Choroid plexus epithelial cell (primary cell): ENCODE measurements around the gene OGDH.

Experiments used
- DNase-seq: peaks from one replicate; pipeline ENCODE4 v3.0.0-alpha.2; 2010; ENCODE audit warnings: low read depth
- H3K4me3 ChIP-seq: 2 replicates; pipeline ENCODE4 v1.5.1; 2011; ENCODE audit warnings: low read depth, mild to moderate bottlenecking, control low read depth, low read length, moderate library complexity
- TF ChIP-seq, protein P1 (sequence below): conservative IDR thresholded peaks from 2 replicates; pipeline ENCODE4 v1.5.1; 2011; ENCODE audit warnings: low read depth, mild to moderate bottlenecking, control low read depth, inconsistent platforms, low read length, moderate library complexity

The OGDH gene

DNA sequence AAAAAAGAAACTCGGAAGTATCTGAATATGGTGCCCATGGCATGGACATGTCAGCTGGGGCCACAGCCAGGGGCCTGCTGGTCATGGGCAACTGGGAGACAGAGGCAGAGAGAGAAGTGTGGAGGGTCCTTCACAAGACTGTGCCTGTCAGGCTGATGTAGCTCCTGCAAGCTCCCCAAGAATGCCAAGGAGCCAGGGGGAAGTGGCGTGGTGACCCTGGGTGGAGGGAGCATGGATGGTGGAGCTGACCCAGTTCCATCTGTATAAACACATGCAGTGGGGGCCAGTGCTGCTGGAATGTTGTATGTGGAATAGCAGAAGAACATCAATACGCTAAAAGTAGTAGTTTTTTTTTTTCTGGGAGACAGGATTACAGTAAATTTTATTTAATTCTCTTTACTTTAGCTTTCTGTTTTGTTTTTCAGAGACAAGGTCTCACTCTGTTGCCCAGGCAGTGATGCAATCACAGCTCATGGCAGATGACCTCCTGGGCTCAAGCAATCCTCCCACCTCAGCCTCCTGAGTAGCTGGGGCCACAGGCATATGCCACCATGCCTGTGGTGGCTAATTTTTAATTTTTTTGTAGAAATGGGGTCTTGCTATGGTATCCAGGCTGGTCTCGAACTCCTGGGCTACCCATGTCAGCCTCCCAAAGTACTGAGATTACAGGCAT lies 131.8 kb downstream of the OGDH start:
- H3K4me3 ChIP-seq, result no peak overlapping the region
- DNase-seq, result peak; percentile 41
- TF ChIP-seq, protein P1, sequence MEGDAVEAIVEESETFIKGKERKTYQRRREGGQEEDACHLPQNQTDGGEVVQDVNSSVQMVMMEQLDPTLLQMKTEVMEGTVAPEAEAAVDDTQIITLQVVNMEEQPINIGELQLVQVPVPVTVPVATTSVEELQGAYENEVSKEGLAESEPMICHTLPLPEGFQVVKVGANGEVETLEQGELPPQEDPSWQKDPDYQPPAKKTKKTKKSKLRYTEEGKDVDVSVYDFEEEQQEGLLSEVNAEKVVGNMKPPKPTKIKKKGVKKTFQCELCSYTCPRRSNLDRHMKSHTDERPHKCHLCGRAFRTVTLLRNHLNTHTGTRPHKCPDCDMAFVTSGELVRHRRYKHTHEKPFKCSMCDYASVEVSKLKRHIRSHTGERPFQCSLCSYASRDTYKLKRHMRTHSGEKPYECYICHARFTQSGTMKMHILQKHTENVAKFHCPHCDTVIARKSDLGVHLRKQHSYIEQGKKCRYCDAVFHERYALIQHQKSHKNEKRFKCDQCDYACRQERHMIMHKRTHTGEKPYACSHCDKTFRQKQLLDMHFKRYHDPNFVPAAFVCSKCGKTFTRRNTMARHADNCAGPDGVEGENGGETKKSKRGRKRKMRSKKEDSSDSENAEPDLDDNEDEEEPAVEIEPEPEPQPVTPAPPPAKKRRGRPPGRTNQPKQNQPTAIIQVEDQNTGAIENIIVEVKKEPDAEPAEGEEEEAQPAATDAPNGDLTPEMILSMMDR, result no peak

DNA sequence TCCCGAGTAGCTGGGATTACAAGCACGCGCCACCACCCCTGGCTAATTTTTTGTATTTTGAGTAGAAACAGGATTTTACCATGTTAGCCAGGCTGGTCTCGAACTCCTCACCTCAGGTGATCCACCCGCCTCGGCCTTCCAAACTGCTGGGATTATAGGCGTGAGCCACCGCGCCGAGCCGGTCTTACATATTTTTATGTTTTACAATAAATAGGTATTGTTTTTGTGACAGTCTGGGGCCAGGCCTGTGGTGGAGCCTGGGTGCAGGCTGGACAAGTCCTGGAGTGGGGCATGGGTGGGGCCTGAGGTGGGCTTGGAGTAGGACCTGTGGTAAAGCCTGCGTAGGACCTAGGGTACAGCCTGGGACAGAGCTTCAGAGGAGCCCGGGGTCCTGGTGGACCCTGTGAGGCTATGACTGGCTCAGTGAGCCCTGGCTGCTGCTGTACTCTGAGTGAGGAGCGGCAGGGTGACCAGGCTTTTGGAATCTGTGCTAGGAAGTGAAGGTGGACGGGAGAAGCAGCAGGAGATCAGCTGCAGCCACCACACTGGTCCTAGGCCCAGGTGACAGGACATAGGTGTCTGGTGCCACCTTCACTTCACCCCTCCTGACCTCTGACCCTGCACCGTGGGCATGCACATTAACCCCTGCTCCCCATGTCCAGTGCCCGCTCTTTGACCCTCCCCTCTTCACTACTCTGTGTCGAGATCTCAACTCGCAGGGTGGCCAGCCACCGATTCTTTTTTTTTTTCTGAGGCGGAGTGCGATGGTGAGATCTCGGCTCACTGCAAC lies 132.6 kb downstream of the OGDH start:
- no peak for DNase-seq
- H3K4me3 ChIP-seq, result no peak overlapping the region
- TF ChIP-seq, protein P1, result no peak

DNA sequence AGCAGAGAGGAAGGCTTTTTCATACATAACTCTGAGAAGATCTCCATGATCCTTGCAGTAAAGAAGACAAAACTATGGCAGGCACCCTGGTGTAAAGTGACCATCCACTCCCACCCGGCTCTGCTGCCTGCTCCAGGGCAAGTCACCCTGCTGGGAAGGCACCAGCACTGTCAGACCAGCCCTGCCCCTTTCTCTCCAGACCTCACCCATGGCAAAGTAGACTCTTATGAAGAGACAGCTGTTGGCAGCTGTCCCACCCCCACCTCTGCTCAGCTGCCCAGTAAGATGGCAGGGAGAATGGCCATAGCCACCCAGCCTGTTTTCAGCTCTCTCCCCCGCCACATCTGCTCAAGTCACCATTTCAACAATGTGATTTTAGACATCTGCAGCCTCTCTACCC lies 133.6 kb downstream of the OGDH start:
- no peak overlapping the region for H3K4me3 ChIP-seq
- DNase-seq, result no peak
- TF ChIP-seq, protein P1, result no peak

DNA sequence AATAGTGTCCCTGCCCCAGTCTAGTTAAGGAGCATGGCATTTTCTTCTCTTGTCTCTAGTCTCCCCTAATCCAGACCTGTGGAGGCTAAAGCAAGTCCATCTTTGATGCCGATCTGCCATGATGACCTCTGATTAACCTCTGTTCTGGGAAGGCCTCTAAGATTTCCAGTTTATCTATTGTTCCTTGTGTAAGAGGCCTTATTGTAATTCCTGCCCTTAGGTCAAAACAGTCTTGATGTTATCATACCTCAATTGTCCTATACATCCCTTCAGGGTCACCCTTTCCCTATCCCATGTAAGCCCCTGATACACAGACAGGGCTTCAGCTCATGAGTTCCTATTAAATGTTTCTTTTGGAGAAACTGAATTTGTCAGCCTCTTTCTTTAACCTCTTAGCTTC lies 137.3 kb downstream of the OGDH start:
- H3K4me3 ChIP-seq, result no peak overlapping the region
- TF ChIP-seq, protein P1, result no peak
- no peak for DNase-seq

DNA sequence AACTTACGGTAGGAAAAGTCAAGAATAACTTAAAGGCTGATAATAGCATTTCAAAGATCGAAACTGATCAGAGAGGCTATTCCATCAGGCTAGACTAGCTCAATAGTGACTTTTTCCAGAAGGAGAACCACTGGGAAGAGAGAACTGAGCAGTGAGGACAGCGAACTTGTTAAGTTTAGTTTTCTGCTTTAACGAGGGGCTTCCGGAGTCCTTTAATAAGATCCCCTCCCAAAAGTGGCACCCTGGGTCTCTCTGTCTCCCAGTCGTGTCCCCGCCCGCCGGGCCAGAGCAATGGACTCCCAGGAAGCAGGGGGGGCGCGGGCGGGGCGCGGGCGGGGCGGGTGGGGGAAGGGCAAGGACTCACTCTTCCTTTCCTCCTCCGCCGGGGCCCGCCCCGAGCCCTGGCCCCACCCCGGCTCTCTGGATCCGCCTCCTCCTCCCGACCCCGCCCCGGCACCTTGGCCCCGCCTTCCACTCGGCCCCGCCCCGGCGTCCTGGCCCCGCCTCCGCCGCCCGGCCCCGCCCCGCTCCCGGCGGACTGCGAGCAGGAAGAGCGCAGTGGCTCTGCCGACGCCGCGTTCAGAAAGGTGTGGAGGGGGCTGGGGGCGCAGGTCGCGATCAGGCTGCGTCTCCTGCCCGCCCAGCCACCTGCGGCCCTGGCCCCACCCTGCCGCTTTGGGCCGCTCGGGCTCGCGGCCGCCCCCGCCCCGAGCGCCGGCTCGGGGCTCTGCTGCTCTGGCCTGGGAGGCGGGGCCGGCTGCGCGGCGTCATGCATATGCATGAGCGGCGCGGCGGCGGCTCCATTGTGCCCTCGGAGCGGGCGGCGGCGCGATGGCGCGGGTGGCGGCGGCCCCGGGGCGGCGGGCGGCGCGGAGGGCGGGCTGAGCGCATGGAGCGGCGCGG lies 141.9 kb downstream of the OGDH start, which contains the start of gene ZMIZ2:
ZMIZ2 (plus strand) TSS at position 803 of the 903 bp plus-strand sequence. CDS start 7,403 bp downstream, outside the sequence.
- DNase-seq, result peak; percentile 90
- H3K4me3 ChIP-seq, result peak within 1 kb of the TSS; percentile 80
- TF ChIP-seq, protein P1, result no peak

DNA sequence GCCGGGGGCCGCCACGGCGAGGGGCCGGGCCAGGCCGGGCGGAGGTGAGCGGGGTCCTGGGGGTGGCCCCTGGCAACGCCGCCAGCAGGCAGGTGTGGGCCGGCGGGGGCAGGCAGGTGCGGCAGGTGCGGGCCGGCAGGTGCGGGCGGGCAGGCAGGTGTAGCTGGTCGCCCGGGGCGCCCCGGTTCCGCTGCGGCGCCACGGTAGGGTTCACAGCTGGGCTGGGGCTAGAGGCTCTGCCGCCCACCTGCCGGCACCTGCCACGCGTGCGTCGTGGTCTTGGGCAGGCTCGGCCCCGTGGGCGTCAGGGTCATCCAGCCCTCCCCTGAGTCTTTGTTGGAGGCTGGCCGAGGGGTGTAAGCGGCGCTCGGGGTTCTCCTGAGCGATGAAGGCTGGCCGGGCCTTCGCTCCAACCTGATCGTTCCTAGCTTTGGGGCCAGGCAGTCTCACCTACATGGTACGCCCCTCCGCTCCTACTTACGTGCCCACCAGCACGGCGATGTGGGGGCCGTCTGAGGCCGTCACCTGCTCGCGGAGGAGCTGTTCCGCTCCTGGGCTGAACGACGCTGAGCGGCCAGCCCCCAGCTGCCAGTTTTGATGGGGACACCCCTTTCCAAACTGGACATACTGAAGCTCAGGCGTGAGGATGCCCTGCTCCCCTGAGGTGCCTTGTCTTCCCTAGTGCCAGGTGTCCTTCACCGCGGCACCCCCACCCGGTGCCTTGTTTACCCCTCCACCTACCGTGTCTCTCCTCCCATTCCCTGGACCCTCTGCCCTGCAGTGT lies 142.7 kb downstream of the OGDH start:
- H3K4me3 ChIP-seq, result peak overlapping the region; percentile 80
- DNase-seq, result no peak
- TF ChIP-seq, protein P1, result no peak
